NK-92 (cell line): ENCODE data around the gene PCNA.

ENCODE experiments used
- DNase-seq: peaks from one replicate; lab custom pipeline; 2025; ENCODE audit not compliant: unreplicated experiment; lab: John Stamatoyannopoulos, UW

PCNA gene

DNA sequence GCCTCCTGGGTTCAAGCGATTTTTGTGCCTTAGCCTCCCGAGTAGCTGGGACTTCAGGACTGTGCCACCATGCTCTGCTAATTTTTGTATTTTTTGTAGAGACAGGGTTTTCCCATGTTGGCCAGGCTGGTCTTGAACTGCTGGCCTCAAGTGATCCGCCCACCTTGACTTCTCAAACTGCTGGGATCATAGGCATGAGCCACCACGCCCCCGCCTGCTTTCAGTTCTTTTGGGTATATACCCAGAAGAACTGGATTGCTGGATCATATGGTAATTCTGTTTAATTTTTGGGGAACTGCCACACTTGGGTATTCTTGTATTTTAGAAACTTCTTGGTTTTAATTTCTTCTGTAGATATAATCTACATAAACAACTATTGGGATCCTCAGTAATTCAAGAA lies 24.1 kb upstream of the PCNA start:
- DNase-seq = no peak

DNA sequence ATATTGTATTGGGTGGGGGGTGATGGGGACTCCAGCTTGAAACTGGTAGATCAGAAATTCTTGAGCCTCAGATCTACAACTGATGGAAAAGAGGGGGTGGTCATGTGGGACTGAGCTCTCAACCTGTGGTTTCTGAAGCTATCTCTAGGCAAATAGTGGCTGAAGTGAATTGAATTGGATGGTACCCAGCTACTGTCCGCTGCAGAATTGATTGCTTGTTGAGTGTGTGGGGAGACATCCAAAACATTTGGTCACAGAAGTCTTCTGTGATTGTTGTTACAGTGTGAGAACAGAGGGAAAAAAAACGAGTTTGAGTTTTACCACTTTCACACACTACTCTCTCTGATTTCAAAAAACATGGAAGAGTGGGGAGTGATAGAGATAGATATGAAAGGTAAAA lies 21.9 kb upstream of the PCNA start:
- DNase-seq = no peak

DNA sequence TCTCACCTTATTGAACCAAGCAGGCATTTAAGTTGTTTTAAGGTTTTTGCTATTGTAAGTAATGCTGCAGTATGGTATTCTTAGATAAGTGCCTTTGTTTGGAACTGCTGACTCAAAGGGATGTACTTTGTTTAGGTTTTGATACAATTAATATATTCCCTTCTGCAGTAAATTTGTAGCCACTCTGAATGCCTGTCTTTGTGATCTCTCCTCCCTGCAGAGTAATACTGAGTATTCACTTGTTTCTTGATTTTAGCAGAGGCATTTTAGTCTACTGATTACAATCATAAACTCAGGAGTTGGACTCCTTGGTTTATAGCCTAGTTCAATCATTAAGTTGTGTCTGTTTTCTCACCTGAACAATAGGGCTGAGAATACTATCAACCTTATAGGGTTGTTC lies 20.4 kb upstream of the PCNA start:
- no peak for DNase-seq

DNA sequence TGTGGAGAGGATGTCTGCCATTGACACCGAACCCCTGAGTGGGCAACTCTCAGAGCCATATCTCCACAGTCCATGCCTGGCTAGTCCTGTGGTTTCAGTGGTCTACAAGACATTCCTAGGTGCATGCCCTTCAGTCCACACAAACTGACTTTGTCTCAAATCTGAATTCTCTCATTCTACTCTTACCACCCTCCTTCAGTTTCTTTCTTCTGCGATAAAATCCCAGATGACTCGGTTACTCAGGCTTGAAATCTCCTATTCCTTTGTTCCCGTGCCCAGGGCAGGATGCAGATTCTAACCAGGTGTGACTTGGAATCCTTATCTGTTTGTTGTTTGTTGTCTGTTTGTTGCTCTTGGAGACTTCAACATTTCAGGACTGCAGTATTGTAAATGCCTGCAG lies 16.3 kb upstream of the PCNA start:
- no peak for DNase-seq

DNA sequence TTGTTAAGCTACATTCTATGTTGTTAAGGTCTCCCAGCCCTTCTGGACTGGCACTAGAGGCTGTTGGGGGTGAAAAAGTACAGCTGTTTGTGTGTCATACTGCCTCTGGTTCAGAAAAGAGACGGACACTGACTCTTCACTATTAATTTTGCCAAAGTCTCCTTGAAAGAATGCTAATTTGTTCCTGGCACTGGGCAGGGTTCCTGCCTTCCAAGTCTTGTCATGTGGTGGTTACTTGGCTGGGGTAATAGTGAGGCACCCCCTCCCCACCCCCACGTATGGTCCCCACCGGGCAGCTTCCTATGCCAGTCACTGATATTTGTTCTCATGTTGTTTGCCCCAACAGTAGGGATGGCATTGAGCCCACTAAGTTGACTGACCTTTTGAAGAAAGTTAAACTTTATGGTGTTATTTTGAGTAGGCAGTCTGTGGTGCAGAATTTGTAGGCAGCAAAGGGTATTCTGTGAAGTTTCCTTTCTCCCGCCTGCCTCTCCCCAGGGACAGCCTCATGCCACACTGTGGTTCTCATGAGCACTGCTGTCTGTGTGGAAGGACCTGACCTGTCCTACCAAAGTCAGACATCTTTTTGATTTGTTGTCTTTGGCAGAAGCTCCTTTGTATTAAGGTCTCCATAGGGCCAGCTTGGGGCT lies 15.7 kb upstream of the PCNA start:
- DNase-seq = no peak

DNA sequence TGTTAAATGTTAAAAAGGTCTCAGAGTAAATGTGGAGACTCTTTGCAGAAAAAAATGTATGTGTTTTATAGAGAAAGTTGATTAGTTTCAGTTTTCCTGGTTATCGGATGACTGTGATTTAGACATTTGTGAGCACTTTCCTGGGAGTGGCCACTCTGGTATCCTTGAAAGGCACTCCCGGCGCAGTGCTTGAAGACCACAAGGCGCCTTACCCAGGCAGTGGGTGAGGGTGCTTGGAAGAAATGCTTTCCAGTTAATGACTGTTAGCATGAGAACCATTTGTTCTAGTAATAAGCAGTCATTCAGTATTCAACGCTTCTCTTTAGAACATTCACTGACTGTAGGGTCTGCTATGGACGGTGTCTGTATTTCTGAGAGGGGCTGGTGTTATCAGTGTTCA lies 14.2 kb upstream of the PCNA start:
- DNase-seq = no peak

DNA sequence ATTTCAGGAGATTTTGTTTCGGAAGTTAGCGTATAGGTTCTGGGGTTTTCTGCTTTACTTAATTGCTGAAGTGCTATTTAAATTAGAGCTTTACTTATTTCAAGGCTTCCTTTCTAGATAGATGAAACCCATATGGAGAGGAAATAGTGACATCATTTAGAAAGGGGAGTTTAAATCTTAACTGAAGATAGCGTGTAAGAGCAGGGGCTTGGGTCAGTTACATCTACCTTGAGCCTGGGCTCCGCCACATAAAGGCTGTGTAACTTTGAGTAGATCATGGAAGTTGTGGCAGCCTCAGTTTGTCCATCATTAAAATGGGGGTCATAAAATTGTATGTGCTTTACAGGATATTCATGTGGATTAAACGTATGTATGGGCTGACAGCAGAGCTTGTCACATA lies 11.7 kb upstream of the PCNA start:
- no peak for DNase-seq

DNA sequence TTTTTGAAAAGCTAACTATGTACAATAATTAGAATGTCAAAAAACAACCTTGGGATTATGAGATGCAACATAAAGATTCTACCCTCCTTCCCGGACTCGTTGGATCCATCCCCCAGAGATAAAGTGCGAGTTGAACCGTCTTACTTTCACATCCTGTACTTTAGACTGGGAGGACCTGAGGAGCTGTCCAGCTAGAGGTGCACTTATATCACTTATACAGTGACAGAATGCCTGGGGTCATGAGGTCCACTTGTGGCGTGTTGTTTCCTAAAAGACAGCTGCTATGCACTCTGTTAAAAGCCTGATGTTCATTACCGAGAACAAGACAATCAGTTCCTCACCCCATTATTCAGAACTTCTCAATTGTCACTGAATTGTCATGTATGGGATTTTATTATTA lies 9.1 kb upstream of the PCNA start:
- DNase-seq = no peak

DNA sequence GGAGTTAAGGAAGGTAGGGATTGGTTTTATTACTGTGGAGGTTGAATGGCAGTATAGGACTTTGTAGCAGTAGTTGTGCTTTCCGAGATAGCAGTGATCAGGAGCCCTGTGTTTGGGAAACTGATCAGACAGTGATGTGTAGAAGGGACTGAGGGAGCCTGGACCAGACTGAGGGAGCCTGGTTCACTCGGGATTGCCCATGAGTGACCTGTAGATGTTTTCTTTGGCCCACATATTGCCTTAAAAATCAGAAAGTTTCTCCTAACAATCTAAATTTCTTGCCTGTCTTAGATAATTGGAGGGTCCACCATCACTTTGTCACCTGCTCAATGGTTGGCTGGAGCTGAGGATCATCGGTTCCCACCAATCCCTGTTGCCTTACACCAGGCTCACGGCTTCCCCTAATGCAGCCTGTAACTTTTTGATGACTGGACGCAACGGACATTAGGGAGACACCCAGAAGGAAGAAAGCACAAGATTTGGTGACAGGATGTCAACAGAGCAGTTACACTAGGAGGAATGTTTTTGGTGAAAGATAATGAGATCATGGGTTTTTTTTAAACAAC lies 8.2 kb upstream of the PCNA start:
- no peak for DNase-seq

DNA sequence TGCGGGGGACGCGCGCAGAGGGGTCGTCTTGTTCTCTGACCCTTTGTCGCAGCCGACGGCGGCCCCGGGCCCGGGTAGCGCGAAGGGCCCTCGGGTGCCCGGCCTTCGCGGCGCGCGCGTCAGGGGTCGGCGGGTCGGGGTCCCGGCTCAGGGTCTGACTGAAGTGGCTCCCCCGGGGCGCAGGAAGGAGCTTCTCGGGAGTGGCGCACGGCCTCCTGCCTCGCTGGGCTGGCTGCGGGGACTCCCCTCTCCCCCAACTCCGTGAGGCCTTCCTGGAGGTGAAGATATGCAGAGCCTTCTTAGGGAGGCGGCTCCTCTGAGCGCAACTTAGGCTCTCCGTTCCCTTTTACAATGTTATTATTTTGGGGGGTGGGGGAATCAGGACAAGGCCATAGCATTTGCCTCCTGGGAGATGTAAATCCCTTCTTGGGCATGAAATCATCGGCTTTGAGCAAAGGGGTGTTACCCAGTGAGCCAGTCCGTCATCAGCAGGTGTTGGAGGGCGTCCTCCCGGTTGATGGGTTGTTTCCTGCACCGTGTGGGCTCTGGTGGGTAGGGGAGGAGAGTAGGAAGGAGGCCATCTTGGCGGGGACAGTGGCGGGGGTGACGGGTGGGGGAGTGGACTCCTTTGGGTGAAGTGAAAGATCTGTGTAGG lies 7.6 kb upstream of the PCNA start:
- DNase-seq = no peak

DNA sequence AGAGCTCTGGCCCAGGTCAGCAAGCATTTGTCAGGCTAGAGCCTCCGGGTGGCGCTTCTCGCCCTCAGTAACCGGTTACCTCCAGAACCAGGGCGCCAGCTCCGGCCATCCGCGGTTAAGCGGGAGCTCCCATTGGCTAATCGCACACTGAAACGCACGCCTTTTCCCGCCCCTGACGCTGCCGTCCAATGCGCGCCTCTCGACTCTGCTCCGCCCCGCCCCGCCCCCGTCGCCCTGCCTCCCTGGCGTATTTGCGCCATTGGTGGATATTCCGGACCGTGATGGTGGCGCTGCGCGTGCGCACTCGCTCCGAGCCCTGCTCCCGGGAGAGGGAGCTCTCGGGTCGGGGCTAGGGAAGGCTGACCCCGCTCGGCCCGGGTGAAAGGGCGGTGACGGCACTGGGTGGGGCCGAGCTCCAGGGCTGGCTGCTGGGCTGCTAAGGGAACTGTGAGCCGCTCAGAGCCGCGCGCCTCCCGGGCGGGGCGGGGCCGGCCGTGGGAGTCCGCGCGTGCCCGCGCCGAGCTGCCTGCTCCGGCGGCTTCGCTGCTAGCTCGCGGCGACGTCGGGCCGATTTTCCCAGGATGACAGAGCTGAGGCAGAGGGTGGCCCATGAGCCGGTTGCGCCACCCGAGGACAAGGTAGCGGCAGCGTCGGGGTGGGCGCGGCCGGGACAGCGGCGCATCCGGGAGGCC lies 6.9 kb upstream of the PCNA start, which contains the start of gene CDS2:
Gene CDS2, plus strand, starts transcription at position 497 of the 692 bp plus-strand sequence. Its CDS starts 85 bp downstream, at position 582.
- peak; percentile 93 for DNase-seq

DNA sequence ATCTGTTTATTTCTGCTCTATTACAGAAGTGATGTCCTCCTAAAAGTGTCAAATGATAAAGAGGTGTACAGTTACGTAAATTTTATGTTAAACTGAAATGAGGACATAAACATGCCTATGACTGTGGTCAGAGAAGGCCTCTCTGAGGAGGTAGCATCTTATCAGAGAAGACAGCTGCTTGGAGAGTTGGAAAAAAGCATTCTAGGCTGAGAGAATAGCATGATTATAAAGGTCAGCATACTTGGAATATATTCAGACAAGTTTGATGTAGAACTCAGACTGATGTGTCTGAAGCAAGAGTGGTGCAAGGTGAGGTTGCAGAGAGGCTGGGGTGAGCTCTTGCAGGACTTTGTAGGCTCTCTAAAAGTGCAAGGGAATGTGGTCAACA lies 3.1 kb upstream of the PCNA start:
- no peak for DNase-seq

DNA sequence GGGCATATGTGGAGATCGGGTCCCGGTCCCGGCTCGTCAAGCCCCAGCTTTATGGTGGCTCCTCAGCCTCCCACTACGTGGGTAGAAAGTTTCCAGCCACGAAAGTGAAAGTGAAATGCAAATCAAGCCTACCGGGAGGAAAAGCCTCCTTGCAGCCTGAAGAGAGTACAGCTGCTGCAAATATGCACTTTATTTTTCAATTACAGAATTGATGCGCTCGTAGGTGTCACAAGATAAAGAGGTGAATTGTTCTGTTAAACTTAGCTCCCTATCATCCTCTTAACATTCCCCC lies 373 bp upstream of the PCNA start:
- DNase-seq = no peak

DNA sequence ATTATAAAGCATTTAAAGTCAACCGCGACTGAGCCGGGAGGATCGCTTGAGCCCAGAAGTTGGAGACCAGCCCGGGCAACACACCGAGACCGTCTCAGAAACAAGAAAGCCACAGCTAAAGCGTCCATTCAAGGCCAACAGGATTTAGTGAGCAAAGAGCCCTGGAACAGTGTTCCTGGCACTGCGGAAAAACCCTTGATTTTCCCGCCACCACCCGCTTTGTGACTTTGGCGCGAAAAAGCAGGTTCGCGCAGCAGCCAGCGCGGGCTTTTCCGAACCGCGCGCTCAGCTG lies 669 bp downstream of the PCNA start:
- no peak for DNase-seq

DNA sequence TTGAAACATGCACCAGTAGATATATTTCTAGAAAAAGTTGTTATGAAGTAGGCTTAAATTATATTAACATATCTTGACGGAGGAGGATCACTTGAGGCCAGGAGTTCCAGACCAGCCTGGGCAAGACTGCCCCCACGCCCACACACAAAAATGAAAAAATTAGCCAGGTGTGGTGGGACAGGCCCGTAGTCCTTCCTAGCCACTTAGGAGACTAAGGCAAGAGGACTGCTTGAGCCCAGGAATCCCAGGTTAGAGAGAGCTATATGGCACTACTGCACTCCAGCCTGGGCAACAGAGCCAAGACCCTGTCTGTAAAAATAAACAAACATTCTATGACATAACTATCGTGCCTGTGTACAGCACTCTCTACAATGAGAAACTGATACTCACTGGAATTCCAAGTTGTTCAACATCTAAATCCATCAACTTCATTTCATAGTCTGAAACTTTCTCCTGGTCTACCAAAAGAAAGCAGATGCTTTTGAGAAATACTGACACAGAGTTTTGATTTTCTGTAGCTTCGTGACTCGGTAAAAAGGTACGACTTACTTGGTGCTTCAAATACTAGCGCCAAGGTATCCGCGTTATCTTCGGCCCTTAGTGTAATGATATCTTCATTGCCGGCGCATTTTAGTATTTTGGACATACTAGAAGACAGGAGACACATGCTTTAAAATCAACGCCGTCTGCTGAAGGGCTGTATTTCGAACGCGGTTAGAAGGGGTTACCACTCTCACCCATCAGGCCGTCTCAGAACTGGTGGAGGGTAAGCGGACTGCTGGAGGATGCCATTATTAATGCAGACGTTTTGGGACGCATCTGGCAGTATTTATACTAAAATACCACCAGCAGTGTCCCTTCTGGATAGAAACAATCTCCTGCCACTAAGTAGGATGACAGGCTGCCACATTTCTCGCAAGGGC lies 1.3 kb downstream of the PCNA start:
- no peak for DNase-seq

DNA sequence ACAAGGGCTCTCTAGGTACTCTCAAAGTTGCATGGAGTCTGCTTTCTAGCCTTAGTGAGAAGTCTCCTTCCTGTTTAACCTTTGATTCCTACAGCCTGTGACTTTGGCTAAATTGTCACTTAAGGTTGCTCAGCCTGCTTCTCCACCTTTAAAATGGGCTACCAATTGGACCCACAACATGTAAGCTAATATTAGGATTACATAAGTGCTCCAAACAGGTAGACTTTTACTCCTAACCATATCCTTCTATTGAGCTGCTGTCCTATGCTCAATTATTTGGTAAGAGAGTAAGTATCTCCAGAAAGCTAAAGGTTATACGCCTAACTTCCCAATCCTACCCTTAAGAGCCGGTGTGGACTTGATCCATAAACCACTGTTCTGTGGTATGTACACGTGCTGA lies 2.9 kb downstream of the PCNA start:
- DNase-seq = no peak

DNA sequence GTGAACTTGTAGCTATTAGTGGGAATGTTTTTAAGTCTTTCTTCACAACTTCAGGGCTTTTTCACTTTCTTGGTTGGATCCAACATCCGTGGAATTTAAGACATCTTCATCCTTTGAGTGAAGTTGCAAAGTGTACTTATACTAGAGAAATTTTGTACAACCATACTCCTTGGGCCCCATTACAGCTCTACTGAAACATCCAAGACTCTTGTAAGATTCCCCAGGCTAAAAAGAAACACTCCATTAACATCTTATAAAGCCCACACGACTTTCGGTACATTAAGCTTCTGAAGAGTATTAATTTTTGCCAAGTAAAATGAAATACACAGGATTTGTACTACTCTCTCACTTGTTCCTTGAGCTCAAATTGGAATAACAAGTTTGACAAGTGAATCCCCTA lies 5.4 kb downstream of the PCNA start:
- DNase-seq = no peak

DNA sequence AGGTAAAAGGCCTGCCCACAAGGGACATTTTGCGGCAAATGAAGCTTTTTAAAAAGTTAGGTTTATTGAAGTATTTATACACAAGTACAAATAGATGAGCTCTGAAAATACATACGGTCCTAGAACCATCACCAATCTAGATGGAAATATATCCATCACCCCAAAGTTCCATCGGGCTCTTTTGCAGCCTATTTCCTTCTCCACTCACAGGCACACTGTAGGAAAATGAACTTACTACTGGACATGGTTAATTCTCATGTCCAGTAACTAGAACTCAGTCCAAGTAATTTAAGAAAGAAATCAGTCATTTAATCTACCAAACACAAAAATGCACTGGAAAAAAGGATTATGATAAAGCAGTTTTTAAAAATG lies 6.2 kb downstream of the PCNA start:
- no peak for DNase-seq

DNA sequence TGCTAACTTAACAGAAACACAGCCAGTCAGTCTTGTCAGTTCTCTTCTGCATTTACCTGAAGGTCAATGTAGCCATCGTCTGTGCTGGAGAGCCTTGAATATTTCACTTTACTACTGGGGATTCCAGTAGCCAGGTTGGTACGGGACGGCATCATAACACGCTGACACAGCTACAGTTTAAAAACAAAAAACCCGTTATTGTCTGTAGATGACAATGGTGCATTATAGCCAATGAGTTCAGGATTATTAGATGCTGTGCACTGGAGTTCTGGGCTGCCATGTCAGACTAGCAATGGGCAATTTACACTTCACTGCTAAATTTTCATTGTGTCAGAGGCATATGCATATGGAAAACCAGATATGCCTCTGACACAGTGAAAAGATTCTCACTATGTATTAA lies 10.5 kb downstream of the PCNA start:
- DNase-seq = no peak

DNA sequence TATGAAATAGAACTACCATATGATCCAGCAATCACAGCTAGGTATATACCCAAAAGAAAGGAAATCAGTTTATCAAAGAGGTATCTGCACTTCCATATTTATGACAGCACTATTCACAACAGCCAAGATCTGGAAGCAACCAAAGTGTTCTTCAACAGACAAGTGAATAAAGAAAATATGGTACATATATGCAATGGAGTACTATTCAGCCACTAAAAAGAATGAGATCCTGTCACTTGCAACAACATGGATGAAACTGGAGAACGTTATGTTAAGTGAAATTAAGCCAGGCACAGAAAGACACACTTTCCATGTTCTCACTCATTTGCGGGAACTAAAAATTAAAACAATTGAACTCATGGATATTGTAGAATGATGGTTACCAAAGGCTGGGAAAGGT lies 15.3 kb downstream of the PCNA start:
- no peak for DNase-seq

DNA sequence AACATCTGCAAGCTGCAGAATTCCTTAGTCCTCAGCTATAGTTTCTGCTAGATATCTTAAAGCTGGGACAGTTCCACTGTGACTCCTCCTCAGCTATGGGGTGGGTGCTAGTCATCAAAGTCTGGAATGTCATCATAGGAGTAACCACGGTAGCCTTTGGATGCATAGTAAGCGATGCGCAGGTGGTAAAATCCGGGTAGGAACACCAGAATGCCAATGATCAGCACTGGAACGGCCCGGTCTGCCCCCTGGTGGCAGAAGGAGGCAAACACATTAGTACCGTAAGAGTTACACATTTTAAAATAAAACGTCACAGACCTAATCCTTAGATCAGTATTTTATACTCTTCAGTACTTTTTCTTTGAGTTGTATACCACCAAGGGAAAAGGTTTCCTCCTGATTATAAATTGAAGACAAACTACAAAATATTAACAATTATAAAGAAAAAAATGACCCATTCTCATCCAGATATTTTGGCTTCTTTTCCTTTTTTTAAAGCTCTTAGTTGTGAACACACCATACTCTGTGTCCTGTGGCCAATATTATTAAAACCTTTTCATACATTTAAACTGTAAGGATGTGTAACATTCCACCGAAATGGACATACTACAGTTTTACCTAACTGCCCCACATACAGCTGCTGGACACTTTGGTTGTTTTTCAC lies 18.9 kb downstream of the PCNA start:
- DNase-seq = no peak
